ENCODE measurements around the gene GFOD1.

The GFOD1 gene

DNA sequence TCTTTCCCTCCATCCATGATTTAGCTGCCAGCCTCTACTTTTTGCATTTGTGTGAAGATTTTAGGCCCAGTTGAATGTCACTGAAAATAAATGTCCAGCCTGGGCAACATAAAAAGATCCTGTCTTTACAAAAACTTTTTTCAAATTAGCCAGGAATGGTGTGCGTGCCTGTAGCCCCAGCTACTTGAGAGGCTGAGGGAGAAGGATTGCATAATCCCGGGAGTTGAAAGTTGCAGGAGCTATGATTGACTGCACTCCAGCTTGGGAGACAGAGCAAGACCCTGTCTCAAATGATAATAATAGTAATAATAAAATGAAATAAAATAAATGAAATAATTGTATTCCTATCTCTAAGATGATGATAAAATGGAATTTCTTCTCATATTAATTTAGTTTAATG lies 5.0 kb upstream of the GFOD1 start:
- H3K4me2 ChIP-seq (ENCODE audit: low read length) = no peak overlapping the region
- no peaks in the 10 kb centered on the region for H3K27me3 ChIP-seq (ENCODE audit: control insufficient read depth, insufficient read depth, low read length)
- H3K4me3 ChIP-seq (ENCODE audit: low read length) = no peak overlapping the region
- no peaks in the 10 kb centered on the region for H3K9me3 ChIP-seq (replicated peaks; ENCODE audit: low read length)
- no peaks in the 10 kb centered on the region for H3K36me3 ChIP-seq (ENCODE audit: insufficient read depth, low read length)
- H3K4me1 ChIP-seq (ENCODE audit: control insufficient read depth, insufficient read depth, low read length) = no peaks in the 10 kb centered on the region
- H3K9ac ChIP-seq (ENCODE audit: low read depth, low read length) = no peak overlapping the region

DNA sequence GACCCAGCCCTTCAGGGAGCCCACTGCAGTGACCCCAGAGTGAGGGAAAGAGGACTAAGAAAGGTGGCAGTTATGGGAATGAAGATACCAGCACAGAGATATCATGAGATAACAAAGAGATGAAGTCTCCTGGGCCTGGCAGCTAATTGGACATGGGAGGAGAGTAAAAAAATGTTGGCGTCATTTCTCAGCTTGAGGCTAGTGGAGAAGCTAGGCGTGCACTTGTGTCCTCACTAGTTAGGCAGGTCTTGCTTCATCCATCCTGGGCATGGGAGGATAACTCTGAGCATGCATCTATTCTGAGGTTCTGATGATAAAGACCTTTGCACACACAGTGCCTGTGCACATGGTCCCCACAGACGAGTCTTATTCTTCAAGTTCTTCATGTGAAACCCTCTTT lies 4.1 kb upstream of the GFOD1 start:
- Histone ChIP-seq H3K4me1 (ENCODE audit: control insufficient read depth, insufficient read depth, low read length) (no peaks in the 10 kb centered on the region), H3K9ac (ENCODE audit: low read depth, low read length) (no peak overlapping the region), H3K36me3 (ENCODE audit: insufficient read depth, low read length) (no peaks in the 10 kb centered on the region), H3K27me3 (ENCODE audit: control insufficient read depth, insufficient read depth, low read length) (no peaks in the 10 kb centered on the region), H3K4me3 (ENCODE audit: low read length) (no peak overlapping the region), H3K9me3 (replicated peaks; ENCODE audit: low read length) (no peaks in the 10 kb centered on the region), H3K4me2 (ENCODE audit: low read length) (no peak overlapping the region)

DNA sequence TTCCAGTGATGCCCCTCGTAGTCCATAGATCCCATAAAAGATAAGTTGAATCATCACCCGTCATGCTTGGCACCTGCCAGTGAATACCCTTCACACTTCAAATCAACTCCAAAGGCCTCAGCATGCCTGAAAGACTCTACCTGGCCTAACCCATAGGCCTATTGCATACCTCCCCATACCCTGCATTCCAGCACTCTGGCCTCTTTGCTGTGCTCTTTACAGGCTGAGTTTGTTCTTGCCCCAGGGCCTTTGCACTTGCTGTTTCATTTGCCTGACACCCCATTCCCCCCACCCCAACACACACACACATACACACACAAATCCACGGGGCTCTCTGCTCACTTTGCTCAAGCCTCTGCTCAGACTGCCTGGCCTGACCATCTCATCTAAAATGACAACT lies 3.0 kb upstream of the GFOD1 start:
- H3K9ac ChIP-seq (ENCODE audit: low read depth, low read length) = no peak overlapping the region
- peaks cover 5% of the 10 kb centered on the region for H3K4me1 ChIP-seq (ENCODE audit: control insufficient read depth, insufficient read depth, low read length)
- H3K4me3 ChIP-seq (ENCODE audit: low read length) = no peak overlapping the region
- no peaks in the 10 kb centered on the region for H3K27me3 ChIP-seq (ENCODE audit: control insufficient read depth, insufficient read depth, low read length)
- H3K36me3 ChIP-seq (ENCODE audit: insufficient read depth, low read length) = no peaks in the 10 kb centered on the region
- no peaks in the 10 kb centered on the region for H3K9me3 ChIP-seq (replicated peaks; ENCODE audit: low read length)
- H3K4me2 ChIP-seq (ENCODE audit: low read length) = no peak overlapping the region

DNA sequence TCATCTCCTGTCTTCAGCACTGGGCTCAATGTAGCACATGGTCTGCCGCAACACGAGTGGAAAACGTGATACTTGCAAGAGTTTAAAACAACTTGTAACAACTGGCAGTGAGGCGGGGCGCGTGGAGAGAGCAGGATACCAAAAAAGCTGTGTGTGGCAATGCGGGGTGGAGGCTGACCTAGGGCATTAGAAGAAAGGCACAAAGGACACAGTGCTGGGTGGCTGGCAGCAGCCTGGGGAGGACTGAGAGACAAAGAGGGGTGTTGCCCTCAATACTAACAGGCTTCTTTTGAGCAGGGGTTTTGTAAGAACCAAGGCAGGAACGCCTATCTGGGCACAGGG lies 1.5 kb upstream of the GFOD1 start:
- no peak overlapping the region for H3K4me3 ChIP-seq (ENCODE audit: low read length)
- H3K4me1 ChIP-seq (ENCODE audit: control insufficient read depth, insufficient read depth, low read length) = peaks cover 8% of the 10 kb centered on the region
- no peaks in the 10 kb centered on the region for H3K9me3 ChIP-seq (replicated peaks; ENCODE audit: low read length)
- H3K36me3 ChIP-seq (ENCODE audit: insufficient read depth, low read length) = no peaks in the 10 kb centered on the region
- no peak overlapping the region for H3K9ac ChIP-seq (ENCODE audit: low read depth, low read length)
- H3K27me3 ChIP-seq (ENCODE audit: control insufficient read depth, insufficient read depth, low read length) = no peaks in the 10 kb centered on the region
- H3K4me2 ChIP-seq (ENCODE audit: low read length) = peak overlapping the region; percentile 92

DNA sequence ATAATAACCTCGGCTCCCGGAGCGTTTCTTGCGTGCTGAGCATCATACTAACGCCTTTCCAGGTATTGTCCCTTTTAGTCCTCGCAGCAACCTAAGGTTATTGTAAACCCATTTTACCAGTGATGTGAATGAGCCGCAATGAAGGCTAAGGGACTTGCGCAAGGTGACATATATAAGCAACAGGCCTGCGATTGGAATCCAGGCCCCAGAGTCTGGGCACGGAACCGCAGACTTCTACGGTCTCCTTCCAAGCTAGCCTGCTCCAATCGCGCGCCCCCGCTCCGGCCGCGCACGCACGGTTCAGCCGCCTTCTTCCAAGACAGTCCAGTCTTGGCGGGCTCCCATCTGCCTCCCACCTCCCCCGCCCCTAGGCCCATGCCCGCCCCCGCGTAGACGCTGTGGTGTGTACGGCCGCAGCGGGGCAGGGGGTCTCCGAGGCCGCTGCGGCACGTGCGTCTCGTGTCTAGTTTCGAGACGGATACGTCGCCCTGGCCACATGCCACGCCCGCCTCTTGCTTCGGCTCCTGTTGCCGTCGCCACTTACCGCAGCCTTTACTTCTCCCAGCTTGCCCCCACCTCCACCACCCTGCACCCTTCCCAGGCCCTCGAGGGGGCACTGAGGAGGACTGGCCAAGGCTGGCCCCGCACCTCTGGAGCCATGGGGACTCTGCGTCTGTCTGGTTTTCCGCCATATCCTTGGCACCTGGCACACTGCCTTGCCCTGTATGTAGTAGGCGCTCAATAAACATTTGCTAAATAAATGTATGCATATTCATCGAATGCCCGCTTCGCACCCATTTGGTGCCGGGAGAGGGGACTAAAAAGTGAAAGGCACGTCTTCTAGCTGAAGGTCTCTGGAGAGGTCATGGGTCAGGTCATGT lies 855 bp upstream of the GFOD1 start:
- Histone ChIP-seq H3K4me1 (ENCODE audit: control insufficient read depth, insufficient read depth, low read length) (peaks cover 8% of the 10 kb centered on the region), H3K4me3 (ENCODE audit: low read length) (peak overlapping the region; percentile 91), H3K27me3 (ENCODE audit: control insufficient read depth, insufficient read depth, low read length) (no peaks in the 10 kb centered on the region), H3K9ac (ENCODE audit: low read depth, low read length) (peak overlapping the region; percentile 51), H3K9me3 (replicated peaks; ENCODE audit: low read length) (no peaks in the 10 kb centered on the region), H3K4me2 (ENCODE audit: low read length) (peak overlapping the region; percentile 92), H3K36me3 (ENCODE audit: insufficient read depth, low read length) (no peaks in the 10 kb centered on the region)

DNA sequence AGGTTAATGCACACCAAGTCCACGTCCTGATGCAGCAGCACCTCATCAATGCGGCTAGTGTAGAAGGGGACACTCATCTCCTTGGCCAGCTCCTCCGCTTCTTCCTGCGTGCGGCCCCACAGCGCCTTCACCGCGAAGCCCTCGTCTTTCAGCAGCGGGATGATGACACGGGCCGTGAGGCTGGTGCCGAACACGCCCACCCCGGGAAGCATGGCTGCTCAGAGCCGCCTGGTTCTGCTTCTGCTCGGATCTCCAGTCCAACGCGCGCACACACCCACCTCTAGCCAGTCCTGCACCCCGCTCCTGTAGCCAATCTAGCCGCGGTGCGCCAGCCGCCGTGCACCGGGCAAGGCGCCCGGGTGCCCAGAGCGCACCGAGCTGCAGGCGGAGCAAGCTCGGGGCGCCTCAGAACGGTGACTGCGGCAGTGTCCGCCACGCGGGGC lies 700 bp downstream of the GFOD1 start:
- no peaks in the 10 kb centered on the region for H3K27me3 ChIP-seq (ENCODE audit: control insufficient read depth, insufficient read depth, low read length)
- peak overlapping the region; percentile 63 for H3K9ac ChIP-seq (ENCODE audit: low read depth, low read length)
- peak overlapping the region; percentile 92 for H3K4me2 ChIP-seq (ENCODE audit: low read length)
- H3K36me3 ChIP-seq (ENCODE audit: insufficient read depth, low read length) = no peaks in the 10 kb centered on the region
- H3K4me3 ChIP-seq (ENCODE audit: low read length) = peak overlapping the region; percentile 91
- H3K9me3 ChIP-seq (replicated peaks; ENCODE audit: low read length) = no peaks in the 10 kb centered on the region
- peaks cover 8% of the 10 kb centered on the region for H3K4me1 ChIP-seq (ENCODE audit: control insufficient read depth, insufficient read depth, low read length)

DNA sequence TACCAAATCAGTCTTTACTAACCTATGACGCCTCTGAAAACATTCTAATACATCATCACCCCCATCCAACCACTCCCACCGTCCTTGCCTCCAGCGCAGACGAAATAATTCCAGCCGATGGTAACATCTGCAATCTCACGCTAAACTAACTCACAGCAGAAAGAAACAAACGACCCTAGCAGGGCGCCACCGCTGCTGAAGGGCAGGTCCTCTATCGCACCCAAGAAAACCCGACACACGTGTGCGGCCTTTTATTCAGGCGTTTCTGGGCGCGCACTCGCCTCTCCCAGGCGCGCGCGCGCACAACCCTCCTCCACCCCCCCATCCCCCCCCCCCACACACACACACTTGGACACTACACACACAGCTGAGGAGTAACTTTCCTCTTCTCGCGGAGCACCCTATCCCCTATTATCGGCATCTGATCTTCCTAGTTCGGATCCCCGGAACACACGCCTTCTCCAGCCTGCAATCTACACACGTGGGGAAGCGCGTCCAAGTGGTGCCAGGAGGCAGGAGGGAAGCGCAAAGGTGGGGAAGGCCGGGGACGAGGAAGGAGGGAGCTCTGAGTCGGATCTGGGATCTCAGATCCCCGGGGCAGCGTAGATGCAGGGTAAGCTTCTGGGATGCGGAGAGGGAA lies 1.4 kb downstream of the GFOD1 start:
- H3K4me2 ChIP-seq (ENCODE audit: low read length) = peak overlapping the region; percentile 92
- peak overlapping the region; percentile 63 for H3K9ac ChIP-seq (ENCODE audit: low read depth, low read length)
- no peaks in the 10 kb centered on the region for H3K9me3 ChIP-seq (replicated peaks; ENCODE audit: low read length)
- H3K27me3 ChIP-seq (ENCODE audit: control insufficient read depth, insufficient read depth, low read length) = no peaks in the 10 kb centered on the region
- peaks cover 8% of the 10 kb centered on the region for H3K4me1 ChIP-seq (ENCODE audit: control insufficient read depth, insufficient read depth, low read length)
- peak overlapping the region; percentile 91 for H3K4me3 ChIP-seq (ENCODE audit: low read length)
- no peaks in the 10 kb centered on the region for H3K36me3 ChIP-seq (ENCODE audit: insufficient read depth, low read length)

DNA sequence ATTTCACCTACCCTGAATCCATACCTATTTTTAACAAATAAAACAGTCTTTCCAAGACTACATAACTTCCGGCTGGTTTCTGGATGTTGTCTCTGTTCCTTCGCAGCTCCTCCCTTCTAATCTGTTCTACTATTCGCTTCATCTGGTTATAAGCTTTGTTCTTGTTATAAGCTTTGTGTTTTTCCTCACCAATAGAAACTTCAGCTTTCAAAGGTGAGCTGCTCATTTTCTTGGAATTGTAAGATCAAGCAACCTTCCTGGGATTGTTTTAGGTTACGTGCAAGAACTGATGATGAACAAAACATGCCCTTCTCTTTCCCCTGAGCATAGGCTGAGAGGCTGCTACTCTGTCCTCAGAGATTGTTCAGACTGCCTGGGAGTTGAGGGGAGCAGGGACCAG lies 2.1 kb downstream of the GFOD1 start:
- H3K9me3 ChIP-seq (replicated peaks; ENCODE audit: low read length) = no peaks in the 10 kb centered on the region
- peak overlapping the region; percentile 92 for H3K4me2 ChIP-seq (ENCODE audit: low read length)
- no peaks in the 10 kb centered on the region for H3K27me3 ChIP-seq (ENCODE audit: control insufficient read depth, insufficient read depth, low read length)
- H3K9ac ChIP-seq (ENCODE audit: low read depth, low read length) = peak overlapping the region; percentile 63
- H3K36me3 ChIP-seq (ENCODE audit: insufficient read depth, low read length) = no peaks in the 10 kb centered on the region
- peak overlapping the region; percentile 91 for H3K4me3 ChIP-seq (ENCODE audit: low read length)
- peaks cover 10% of the 10 kb centered on the region for H3K4me1 ChIP-seq (ENCODE audit: control insufficient read depth, insufficient read depth, low read length)

DNA sequence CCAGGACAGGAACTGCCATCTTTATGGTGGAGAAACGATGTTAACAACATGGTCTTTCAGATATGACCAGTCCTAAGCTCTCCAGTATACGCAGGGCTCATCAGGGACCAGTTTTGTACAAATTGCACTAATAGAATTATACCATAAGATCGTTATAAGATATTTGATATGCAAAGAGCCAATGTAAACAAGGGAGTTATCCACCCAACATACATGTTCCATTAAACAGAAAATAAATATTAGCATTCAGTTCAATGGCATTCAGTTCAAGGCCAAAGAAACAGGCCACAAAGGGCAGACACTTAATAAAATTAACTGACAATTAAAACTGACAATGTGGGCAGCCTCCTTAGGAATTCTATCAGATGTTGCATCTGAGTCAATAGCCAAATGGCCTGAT lies 2.6 kb downstream of the GFOD1 start:
- H3K4me3 ChIP-seq (ENCODE audit: low read length) = no peak overlapping the region
- H3K4me1 ChIP-seq (ENCODE audit: control insufficient read depth, insufficient read depth, low read length) = peaks cover 10% of the 10 kb centered on the region
- no peaks in the 10 kb centered on the region for H3K27me3 ChIP-seq (ENCODE audit: control insufficient read depth, insufficient read depth, low read length)
- no peak overlapping the region for H3K4me2 ChIP-seq (ENCODE audit: low read length)
- H3K9ac ChIP-seq (ENCODE audit: low read depth, low read length) = no peak overlapping the region
- no peaks in the 10 kb centered on the region for H3K9me3 ChIP-seq (replicated peaks; ENCODE audit: low read length)
- no peaks in the 10 kb centered on the region for H3K36me3 ChIP-seq (ENCODE audit: insufficient read depth, low read length)

DNA sequence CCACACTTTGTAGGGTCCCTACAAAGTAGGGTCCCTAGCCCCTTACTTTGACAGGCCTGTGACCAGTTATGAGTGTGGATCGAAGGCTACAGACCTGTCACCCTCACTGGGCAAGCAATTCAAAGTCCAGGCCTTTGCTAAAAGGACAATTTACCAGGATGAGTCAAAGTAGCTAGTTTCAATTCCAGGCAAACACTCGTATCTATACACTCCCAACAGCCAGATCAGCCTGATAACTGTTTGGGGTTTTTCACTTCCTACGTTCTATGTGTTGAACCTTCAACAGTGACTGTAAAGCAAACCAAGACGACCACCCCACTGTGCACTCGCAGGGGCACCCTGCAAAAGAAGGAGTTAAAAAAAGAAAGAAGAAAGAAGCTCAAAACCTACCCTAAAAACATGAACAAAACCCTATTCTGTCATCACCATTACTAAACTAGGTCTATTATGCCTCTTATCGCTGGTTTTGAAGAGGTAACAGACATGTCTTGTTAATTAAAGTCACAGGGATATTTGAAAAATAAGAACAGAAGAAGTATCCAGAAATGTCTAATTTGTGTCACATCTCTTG lies 3.2 kb downstream of the GFOD1 start:
- H3K9me3 ChIP-seq (replicated peaks; ENCODE audit: low read length) = no peaks in the 10 kb centered on the region
- H3K4me2 ChIP-seq (ENCODE audit: low read length) = no peak overlapping the region
- H3K4me1 ChIP-seq (ENCODE audit: control insufficient read depth, insufficient read depth, low read length) = peaks cover 10% of the 10 kb centered on the region
- no peak overlapping the region for H3K4me3 ChIP-seq (ENCODE audit: low read length)
- no peaks in the 10 kb centered on the region for H3K27me3 ChIP-seq (ENCODE audit: control insufficient read depth, insufficient read depth, low read length)
- no peak overlapping the region for H3K9ac ChIP-seq (ENCODE audit: low read depth, low read length)
- H3K36me3 ChIP-seq (ENCODE audit: insufficient read depth, low read length) = no peaks in the 10 kb centered on the region

DNA sequence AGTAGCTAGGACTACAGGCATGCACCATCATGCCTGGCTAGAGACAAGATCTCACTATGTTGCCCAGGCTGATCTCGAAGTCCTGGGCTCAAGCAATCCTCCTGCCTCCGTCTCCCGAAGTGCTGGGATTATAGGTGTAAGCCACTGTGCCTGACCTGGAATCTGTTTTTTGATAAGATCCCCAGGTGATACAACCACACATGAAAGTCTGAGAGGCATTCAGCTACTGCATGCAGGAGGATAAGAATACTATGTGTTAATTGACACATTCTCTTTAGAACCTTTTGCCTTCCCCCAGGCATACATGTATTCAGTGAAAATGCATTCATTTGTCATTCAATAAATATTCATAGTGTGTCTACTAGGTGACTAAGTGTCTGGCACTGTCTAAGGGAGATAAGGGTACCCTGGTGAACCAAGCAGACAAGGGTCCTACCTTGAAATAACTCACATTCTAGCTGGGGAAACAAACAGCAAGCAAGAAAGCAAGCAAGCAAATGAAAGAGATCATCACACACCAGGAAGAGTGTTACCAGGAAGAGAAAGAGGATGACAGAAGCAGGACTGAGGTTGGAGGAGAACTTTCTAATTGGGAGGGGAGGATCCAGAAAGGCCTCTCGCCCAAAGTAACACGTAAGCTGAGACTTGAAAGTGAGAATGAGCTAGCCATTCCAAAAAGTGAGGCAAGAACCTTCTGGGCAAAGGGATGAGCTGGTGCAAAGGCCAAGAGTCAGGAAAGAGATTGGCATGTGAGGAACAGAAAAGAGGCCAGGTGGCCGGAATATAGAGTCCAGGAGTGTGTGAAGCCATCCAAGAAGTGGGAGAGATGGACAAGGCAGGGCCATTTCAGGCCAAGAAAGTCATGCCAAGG lies 6.5 kb downstream of the GFOD1 start:
- no peak overlapping the region for H3K4me2 ChIP-seq (ENCODE audit: low read length)
- H3K4me1 ChIP-seq (ENCODE audit: control insufficient read depth, insufficient read depth, low read length) = peaks cover 10% of the 10 kb centered on the region
- H3K9ac ChIP-seq (ENCODE audit: low read depth, low read length) = no peak overlapping the region
- no peak overlapping the region for H3K4me3 ChIP-seq (ENCODE audit: low read length)
- no peaks in the 10 kb centered on the region for H3K36me3 ChIP-seq (ENCODE audit: insufficient read depth, low read length)
- H3K27me3 ChIP-seq (ENCODE audit: control insufficient read depth, insufficient read depth, low read length) = no peaks in the 10 kb centered on the region
- no peaks in the 10 kb centered on the region for H3K9me3 ChIP-seq (replicated peaks; ENCODE audit: low read length)

Data from skeletal muscle satellite cell (primary cell).